Stimulated activated CD4-positive, alpha-beta T cell treated with anti-CD3 and anti-CD28 coated beads, Interleukin-4, amount 100 ng/mL, for 4 hours (primary cell): ENCODE results near the gene MACO1.
"Not testable (repeated sequence)": the region's sequence is repeated elsewhere in the genome, so short reads cannot be mapped to it uniquely, and the experiment has no call there.

ENCODE experiments used
- DNase-seq, 2 experiments: peaks; one replicate each; pipeline ENCODE4 v3.0.0-alpha.2; 2020

MACO1 gene

DNA sequence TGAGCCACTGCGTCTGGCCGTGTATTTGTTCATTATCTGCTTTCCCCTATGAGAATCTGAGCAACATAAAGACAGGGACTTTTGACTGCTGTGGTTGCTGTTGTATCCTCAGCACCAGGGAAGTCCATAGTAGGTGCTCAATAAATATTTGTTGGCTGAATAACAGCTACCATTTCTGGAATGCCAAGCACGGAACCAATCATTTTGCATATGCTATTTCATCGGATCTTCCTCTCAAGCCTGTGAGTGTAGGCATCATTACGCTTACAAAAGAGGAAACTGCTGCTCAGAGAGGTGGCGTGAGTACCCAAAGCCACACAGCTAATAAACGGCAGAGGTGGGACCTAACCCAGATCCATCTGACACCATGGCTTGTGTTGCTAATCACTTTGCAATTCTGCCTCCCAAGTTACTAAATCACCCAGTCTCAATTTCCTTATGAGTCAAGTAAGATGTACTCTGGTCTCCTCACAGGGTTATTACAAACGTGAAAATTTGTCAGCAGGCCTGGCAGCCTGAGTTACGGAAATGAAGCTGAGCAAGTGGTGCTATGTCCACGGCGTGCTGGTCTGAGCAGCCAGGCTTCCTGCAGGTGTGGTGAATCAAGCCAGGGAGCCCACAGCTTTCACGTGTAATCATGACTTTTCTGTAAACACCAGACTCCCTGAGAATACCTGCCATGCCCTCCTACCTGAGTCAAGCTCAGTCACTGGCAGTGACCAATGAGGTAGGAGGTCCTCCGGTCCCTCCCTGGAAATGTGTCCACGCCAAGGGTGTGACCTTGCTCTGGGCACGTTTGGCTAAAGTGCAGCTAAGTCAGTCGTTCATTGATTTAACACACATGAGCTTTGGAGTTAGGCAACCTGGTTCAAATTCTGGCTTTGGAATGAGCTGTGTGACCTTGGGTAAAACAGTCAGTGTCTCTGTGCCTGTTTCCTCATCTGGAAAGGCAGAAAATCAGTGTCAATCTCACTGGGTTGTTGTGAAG, 5.3 kb upstream of the MACO1 start:
- no peak for DNase-seq

DNA sequence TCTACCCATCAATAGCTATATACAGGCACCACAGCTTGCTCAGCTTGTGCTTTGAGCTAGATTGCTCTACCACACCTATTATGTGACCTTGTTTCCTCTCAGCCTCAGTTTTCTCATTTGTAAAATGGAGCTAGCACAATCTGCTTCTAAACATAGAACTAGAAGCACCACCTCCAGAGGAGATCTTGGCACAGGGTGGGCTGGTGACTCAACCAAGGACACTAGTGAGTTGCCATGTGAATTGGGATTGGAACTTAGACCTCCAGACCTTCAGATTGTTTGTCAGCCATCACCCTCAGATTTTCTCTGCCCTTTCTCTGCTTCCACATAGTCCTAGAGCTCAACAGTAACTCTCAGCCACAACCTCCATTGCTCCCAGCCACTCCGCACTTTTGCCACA, 3.0 kb upstream of the MACO1 start:
- no peak for DNase-seq

DNA sequence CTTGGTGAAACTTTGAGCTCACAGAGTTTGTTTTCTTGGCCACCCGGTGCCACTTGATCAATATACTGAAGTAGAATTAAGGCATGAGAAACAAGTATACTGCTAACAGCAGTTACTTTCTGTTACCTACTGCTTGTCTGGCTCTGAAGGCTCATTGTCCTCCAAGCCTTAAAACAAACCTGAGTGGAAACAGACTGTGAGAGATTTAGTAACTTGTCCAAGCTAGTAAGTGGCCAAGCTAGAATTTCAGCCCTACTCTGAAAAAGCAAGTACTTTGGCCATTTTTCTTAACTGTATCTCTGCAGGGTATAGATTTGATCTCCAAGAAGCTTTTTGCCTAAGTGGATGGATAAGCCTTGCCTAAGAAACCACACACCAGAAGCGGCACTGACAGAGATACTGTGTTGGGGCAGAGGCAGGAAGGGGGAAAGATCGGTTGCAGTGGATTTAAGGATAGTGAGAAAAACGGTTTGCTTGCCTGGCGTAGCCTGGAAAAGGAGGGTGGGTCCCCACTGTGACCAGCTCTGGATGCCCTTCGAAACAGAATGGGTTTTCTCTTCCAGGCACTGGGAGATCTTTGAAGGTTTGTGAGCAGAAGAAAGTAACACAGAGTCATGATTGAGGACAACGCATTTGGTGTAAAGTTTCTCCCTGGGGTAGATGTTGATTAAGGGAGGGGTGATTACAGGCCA, 2.1 kb upstream of the MACO1 start:
- DNase-seq: no peak

DNA sequence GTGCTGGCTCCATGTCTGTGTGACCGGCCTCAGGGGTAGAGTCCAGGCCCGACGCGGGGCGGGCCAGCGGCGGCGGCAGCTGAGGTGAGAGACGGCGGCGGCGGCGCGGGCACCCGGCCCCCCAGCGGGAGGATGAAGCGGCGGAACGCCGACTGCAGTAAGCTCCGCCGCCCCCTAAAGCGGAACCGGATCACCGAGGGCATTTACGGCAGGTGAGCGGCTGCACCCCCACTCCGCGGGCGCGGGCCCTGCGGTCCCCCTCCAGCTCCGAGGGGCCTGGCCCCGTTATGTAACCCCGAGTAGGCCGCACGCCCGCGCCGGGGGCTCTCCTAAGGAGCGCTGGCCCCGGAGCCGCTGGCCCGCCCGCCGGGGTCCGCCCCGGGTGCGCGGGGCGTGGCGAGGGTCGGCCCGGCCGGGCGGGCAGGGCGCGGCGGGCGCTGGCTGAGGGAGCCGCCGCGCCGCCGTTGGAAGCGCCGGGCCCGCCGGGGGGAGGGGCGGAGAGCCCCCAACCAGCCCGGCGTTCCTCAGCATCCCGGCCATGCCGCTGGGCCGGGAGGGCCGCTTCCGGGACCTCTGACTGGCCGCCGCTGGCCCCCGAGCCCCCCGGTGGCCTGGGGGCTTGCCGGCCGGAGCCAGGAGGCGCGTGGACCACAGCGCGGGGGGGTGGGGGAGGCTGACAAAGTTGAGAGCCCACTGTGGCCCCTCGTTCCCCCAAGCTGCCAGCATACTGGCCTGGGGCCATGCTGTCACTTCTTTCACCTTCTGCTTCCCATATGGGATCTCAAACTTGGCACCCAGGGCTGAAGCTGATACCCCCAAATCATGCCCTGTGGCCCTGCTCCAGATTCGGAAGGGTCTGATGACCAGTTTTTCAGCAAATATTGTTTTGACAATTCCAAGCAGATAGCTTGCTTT, 527 bp downstream of the MACO1 start:
- DNase-seq: no peak

DNA sequence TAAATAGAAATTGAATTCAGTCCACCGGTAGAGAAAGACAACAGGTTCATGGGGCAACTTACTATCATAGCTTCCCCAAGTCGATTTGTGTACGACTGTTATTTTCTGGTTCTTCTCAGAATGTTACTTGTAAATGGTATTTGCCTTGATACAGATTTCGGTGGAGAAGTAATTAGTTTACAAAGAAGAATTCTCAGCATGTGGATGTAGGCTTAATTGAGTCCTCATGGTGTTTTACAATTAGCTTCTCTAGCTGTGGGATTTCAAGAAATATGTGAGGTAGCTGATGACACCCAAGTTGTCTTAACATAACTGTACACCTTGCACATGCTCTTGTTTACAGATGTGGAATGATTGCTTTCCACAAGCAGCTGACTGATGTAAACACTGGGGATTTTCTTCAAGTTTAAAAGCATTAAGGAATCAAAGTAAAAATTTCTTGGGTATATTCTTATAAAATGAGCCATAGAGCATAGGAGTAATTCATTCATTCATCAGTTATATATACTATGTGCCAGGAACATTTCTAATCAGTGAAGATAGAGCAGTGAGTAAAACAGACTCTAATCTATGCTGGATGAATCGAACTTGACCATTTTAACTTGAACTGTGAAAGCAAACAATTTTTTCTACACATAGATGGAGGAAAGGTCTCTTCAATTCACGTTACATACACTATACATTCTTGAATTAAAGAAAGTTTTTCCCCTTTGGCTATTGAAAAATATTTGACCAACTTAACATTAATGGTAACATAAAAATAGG, 1.4 kb downstream of the MACO1 start:
- DNase-seq: no peak

DNA sequence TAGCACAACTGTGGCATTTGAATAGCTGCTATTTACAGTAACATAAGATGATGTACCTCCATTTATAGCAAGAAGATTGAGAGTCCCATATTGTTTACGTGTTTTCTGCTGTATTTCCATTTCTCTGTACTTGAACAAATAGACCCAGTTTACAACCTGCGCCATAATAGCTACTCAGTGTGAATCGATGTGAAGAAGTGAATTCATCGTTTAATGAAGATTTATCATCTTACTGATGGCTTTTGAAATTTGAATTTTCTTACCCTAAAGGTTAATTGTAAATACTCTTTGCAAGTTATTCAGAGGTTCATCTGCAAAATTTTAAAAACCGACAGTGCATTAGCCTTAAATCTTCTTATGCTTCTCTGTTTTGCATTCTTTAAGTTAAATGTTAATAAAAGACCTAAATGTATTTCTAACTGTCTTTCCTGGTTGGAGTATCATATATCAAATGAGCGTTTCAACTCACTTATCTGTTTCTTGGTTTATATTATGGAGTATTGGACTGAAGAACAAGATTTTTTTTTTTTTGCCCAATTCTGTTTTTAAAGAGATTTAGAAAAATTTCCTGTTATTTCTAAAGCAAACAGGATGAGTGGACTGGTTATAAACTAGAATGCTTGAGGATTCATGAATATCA, 2.2 kb downstream of the MACO1 start:
- DNase-seq: no peak

DNA sequence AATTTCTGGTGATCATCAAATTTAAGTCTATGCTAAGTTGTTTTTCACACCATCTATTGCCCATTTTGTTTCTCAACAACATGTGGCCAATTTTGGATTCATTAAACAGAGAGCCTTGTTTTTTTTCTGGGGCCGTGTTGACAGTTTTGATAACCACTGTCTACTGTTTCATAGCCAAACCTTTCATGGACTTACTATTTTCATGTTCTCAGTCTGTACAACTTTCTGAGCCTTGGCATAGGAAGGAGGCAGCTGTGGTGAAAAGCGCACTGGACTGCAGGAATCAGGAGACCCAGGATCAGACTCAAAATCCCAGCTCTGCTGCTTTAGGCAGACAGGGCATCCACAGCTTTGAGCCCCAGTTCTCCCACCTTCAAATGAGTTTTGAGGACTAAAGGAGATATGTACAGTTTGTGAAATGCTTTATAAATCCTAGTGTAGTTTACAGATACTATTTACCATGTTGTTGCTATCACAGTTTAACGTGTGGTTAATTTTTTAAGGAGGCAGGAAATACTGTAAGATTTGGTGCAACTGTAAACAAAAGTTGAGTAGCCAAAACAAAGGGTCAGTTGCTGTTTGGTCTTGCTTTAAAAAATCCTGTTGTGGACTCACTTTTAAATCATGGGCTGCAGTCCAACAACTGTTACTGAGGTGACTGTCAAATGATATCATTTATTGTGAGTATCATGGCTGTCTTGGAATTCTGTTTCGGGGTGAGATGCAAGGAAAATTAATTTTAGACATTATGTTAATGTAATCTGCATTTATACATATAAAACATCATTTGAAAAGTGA, 2.9 kb downstream of the MACO1 start:
- no peak for DNase-seq

DNA sequence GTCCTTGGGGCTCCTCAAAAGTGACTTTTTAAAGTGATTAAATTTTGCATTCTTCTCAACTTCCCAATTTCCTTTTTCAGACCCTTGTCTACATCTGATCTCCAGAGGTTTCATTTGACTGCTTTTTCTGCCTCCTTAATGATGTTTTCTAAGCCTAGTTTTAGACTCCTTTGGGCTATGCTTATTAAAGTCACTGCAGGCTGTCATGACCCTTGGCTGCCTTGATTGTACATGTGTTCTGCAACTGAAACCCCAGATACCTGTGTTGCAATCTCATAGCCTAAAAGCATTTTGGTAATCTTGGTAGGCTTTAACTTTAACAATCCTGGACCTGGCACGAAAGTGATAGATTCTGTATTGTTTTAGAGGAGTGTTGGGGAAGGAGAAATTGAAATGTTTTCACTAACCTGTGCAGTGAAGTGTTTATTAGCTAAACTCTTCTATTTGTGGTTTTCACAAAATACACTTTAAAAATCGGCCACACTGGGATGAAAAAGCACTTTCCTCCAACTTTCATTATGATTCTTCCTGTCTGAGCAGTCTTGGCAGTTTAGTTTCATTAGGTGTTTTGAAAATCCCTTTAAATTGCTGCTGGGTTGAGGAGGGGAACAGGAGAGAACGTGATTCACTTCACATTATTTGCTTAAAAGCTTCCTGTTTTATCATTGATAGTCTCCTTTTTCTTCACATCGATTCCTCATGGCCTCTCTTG, 4.9 kb downstream of the MACO1 start:
- DNase-seq: no peak

DNA sequence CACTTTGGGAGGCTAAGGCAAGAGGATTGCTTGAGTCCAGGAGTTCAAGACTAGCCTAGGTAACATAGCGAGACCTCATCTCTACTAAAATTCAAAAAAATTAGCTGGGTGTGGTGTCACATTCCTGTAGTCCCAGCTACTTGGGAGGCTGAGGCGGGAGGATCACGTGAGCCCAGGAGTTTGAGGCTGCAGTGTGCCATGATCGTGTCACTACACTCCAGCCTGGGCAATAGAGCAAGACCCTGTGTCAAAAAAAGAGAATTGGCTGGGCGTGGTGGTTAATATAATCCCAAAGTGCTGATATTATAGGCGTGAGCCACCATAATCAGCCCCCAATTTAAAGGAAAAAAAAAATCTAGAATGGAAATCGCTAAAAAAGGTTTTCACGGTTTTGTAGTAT, 7.0 kb downstream of the MACO1 start:
- DNase-seq: no peak

DNA sequence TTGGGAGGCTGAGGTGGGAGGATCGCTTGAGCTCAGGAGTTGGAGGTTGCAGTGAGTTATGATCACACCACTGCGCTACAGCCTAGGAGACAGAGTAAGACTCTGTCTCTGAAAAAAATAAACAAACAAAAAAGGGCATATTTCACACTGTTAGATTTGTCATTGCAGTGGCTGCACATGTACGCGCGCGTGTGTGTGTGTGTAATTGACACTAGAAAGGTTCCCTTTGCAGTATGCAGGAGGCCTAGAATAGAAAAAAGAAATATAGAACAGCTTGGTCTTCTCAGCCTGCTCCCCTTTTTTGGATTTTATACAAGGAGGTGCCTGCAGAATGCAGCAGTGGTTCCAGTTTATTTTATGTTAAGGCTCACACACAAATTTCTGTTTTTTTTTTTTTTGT, 8.6 kb downstream of the MACO1 start:
- no peak for DNase-seq

DNA sequence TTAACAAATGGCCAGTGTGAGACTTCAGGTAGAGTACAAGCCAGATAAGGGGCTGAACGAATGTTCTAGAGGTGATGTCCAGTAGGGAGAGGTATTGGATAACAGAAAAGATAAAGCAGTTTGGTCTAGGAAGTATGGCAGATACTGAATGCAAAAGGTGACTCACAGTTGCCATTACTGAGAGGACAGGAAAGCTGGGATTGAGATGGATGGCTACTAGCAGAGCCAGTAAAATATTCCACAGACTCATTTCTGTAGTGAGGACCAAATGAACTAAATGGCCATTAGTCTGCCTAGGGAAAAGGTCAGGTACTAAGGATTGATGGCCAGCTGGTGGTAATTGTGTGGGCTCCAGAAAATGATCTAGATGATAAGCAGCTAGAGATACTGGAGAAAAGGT, 11.5 kb downstream of the MACO1 start:
- DNase-seq: no peak

DNA sequence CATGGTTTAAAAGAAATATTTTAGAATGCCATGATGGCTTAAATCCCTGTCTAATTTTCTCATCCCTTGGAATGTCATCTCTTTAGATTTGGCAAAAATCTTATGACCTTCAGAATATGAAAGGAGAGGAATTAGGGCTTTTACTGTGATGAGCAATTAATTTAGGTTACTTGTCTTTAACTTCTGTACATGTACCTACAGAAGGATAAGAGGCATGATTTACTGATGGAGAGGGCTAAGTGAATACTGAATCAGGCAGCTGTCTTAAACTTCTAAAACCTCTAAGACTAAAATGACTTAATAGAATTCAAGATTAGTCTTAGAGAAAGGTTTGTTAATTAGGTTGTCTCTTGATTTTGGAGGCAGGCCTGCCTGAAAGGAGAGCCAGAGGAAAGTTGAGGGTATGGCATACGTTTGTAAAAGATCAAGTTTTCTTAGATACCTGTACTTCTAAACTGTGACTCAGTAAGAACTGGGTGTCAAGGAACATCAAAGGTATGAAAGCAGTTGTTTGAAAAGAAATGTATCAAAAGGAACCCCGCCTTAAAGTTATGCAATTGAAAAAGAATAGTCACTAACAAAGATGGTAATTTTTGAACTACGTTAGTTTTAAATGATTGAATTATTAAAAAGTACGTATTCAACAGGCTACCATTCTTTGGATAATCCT, 12.5 kb downstream of the MACO1 start:
- DNase-seq: no peak

DNA sequence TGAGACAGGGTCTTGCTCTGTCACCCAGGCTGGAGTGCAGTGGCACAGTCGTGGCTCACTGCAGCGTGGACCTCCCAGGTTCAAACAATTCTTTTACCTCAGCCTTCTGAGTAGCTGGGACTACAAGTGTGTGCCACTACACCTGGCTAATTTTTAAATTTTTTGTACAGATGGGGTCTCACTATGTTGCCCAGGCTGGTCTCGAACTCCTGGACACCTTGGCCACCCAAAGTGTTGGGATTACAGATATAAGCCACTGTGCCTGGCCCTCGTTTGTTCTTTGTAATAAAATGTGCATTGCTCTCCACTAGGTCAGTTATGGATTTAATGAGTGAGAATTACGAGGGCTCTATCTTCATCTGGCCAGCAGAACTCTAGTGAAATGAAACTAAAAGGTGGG, 13.9 kb downstream of the MACO1 start:
- not testable (repeated sequence) for DNase-seq

DNA sequence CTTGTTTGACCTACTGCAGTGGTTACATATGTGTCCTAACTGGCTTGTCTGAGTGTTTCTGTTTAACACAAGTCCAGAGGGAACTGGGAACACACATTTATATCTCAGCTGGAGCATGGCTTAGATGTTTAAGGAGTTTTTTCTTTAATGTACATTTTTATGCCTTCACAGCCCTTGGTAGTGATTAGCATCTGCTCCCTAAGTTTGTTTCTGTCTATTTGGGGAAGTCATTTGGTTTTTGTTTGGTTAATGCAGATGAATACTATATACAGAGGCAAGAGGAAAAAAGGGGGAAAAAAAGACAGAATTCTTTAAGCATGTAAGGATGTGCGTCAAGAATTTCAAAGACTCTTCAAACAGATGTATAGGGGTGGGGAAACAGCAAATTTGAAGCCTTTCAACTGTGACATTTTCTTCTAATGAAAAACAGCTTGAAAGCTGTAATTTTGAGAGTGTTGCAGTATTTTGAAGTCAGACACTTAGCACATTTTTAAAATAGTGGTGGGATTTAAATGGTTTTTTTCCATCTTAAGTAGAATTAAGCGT, 15.4 kb downstream of the MACO1 start:
- DNase-seq: no peak

DNA sequence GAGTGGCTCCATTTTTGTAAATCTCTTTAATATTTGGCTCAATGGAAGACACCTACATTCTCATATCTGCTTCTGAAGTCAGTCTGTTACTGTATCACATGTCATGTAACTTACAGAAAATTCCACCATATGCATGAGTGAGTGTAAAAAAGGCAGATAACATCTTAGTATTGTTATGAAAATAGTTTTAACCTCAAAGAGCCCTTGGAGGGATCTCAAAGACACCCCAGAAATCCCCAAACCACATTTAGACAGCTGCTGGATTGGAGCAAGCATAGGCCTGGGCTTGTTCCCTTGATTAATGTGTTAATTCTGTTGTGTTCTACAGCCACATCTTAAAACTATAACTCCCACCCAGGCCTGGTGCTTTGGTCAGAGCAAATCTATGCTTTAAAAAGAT, 16.9 kb downstream of the MACO1 start:
- DNase-seq: no peak

DNA sequence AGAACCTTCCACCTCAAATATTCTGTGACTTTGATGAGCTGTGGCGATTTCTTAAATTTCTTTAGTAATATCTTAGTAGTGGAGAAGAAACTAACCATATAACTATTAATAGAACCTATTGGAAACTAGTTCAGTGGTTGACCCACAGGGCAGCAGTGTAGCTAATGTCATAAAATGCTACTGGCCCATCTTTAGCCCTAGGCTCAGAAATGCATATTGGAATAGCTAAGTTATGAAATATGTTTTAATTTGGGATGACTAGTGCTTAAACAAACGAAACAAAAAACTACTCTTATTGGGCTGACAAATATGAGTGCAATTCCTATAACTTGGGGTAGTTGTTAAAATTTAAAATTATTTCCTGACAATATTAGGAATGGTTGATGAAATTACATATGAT, 20.2 kb downstream of the MACO1 start:
- DNase-seq: no peak

DNA sequence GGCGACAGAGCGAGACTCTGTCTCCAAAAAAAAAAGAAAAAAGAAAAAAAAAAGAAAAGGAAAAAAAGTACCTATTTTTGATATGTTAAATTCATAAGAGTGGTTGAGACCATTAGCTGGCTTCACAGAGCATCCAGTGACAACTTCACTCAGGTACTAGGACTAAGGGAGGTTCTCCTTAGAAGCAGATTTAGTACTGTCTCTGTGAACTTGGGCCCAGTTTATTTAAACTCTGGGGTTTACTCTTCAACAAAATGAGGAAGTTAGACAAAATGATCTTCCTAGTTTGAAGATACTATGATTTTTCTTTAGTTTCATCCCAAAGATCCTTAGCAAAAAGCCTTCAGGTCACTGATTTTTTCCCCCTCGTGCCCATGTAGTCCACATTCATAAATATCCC, 21.2 kb downstream of the MACO1 start:
- DNase-seq: no peak

DNA sequence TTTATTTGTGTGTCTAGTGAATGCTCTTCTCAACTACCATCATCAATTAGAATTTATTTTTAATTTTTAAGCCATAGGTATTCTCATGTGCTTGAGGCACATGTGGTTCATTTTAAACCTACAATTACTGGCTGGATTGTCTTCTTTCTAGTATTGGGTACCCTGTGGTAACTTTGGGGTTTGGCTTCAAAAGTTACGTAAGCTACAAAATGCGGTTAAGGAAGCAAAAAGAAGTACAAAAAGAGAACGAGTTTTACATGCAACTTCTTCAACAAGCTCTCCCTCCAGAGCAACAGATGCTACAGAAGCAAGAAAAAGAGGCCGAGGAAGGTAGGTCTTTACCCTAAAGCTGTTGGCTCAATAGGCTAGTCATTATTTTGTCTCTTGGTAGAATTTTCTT, 25.8 kb downstream of the MACO1 start:
- no peak for DNase-seq

DNA sequence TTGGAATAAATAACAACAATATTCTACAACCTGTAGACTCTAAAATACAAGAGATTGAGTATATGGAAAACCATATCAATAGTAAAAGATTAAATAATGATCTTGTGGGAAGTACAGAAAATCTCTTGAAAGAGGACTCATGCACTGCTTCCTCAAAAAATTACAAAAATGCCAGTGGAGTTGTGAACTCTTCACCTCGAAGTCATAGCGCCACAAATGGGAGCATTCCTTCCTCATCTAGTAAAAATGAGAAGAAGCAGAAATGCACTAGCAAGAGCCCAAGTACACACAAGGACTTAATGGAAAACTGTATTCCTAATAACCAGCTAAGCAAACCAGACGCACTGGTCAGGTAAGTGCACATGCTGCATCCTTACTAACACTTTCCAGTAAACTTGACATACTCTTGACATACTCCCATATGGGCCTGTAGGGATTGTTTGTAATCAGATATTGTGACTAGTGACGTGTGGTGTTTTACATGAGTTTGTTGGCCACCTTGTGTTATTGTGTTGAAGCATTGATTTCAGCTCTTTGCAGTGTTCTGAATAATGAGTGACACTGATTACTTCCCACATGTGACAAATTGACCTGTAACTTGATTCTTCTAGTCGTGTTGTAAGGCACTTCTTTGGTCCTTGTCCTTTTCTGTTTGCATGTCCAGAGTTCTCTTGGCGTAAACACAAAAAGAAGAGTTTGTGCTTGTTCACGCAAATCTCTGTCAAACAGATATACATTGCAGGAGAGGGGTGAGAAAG, 28.0 kb downstream of the MACO1 start:
- DNase-seq: no peak
